Thyroid gland (tissue), 4 donors: ENCODE measurements around the gene RHOB. TPM values are rescaled to one million over a fixed set of nuclear protein-coding genes. Genes with fewer than 3 reads are reported as not detected.
A peak's percentile ranks its signal among the peaks of the same experiment; 100 is the strongest.

Experiments
- DNase-seq, 2 donors: peaks; one replicate each; pipeline ENCODE4 v3.0.0-alpha.2; 2019
- H3K27ac ChIP-seq, 3 donors: fragments of 200-600 bp; sonication (generic); 1 replicate in 2 of 3; 2 replicates in 1 of 3; pipeline ENCODE4 v1.5.1; 2016 to 2019; ENCODE audit warnings: mild to moderate bottlenecking in 1 of 3, moderate library complexity in 1 of 3
- H3K27me3 ChIP-seq: fragments of 200-600 bp; sonication (generic); one replicate; pipeline ENCODE4 v1.5.1; 2019
- H3K36me3 ChIP-seq, 2 donors: fragments of 200-600 bp; sonication (generic); one replicate each; pipeline ENCODE4 v1.5.1; 2016 to 2019
- H3K4me1 ChIP-seq, 2 donors: fragments of 200-600 bp; sonication (generic); one replicate each; pipeline ENCODE4 v1.5.1; 2017 to 2019
- H3K4me3 ChIP-seq, 3 donors: fragments of 200-600 bp; sonication (generic); replicated peaks in 1 of 3; 1 replicate in 2 of 3; 2 replicates in 1 of 3; pipeline ENCODE4 v1.5.1; 2016; ENCODE audit warnings: mild to moderate bottlenecking in 1 of 3
- H3K9me3 ChIP-seq: fragments of 200-600 bp; sonication (generic); one replicate; pipeline ENCODE4 v1.5.1; 2017
- POLR2A ChIP-seq, 2 donors: fragments of 450-650 bp; IDR thresholded peaks; one replicate each; pipeline ENCODE4 v1.6.1; 2017; ENCODE audit warnings: antibody characterized with exemption in 2 of 2, mild to moderate bottlenecking in 2 of 2, moderate library complexity in 1 of 2
- WGBS, 2 donors: methylation state at CpG; one replicate each; pipeline ENCODE4 v1.1.5; 2017; 5-methylcytosine and 5-hydroxymethylcytosine counted together
- intact Hi-C: fragments of 100-400 bp; cut with DNase I; formaldehyde crosslinking; loops from one replicate; pipeline ENCODE4 v1.15.1; 2023
- total RNA-seq, 4 donors: library from RNA; depleted of rRNA; stranded (reverse); fragments of >200 nt; gene quantifications; one replicate each; pipeline ENCODE4 v1.2.3, GENCODE V29; 2016
- TF ChIP-seq, protein P1 (sequence below), 6 experiments: fragments of 200-600 bp in 3 of 6; fragments of 450-650 bp in 3 of 6; sonication (generic) in 3 of 6; IDR thresholded peaks; one replicate each; pipeline ENCODE4 v1.5.1; 2016 to 2019; ENCODE audit warnings: antibody characterized with exemption in 6 of 6, mild to moderate bottlenecking in 2 of 6, inconsistent platforms in 1 of 6, moderate library complexity in 1 of 6

RHOB gene
- 100 to 1,000 TPM; 238 to 381 (median 271) TPM for total RNA-seq

DNA sequence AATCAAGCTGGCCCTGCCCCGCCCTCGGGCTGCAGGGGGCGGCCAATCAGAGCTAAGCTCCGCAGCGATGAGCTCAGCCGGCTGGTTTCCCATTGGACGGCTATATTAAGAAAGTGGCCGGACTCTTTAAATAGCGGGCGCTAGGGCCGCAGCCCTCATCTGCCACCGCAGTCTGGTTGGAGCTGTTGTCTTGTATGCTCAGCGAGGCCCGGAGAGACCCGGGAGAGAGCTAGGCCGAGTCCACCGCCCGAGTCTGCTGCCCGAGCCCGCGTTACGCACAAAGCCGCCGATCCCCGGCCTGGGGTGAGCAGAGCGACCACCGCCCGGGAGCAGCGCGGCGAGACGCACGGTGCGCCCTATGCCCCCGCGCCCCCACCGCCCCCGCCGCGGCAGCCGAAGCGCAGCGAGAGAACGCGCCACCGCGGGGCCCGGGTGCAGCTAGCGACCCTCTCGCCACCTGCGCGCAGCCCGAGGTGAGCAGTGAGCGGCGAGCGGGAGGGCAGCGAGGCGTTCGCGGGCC, at the start of gene RHOB:
Gene RHOB (plus strand): TSS at position 158 of the 520 bp plus-strand sequence. CDS start 392 bp downstream, outside the sequence.
- intact Hi-C loops = no loop called here

DNA sequence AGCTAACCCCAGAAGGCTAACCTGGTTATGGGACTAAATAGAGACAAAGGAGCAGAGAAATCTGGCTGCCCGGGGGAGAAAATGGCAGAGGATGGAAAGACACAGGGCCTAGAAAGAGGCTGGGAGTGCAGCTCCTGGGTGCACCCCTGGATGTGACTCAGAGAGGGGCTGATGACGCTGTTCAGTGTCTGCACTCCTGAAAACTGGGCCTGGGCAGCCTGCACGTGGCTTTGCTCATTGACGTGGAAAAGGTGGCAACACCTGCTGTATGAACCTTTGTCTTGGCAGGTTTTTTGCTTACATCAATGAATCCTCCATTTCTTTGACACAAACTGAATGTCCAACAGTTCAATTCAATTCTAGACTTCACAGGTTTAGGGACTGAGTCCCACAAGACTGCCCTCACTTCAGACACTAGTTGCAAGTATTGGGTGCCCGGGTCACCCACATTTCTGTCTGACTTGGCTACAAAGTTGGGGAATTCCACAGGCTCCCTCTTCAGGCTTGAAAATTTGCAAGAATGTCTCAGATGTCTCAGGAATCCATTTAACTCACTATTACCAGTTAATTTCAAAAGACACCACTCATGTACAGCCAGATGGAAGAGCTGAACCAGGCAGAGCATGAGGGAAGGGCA, 48.9 kb upstream of the RHOB start:
- Histone ChIP-seq H3K36me3 (no peaks in the 10 kb centered on the region), H3K27ac (no peak overlapping the region), H3K4me3 (no peak overlapping the region), H3K27me3 (no peaks in the 10 kb centered on the region), H3K9me3 (no peaks in the 10 kb centered on the region), H3K4me1 (no peaks in the 10 kb centered on the region)
- DNase-seq = no peak
- intact Hi-C loops = no loop called here
- WGBS, 2 donors = 85 to 88% methylated on average over 5 of the region's 5 CpGs
- TF ChIP-seq, protein P1, sequence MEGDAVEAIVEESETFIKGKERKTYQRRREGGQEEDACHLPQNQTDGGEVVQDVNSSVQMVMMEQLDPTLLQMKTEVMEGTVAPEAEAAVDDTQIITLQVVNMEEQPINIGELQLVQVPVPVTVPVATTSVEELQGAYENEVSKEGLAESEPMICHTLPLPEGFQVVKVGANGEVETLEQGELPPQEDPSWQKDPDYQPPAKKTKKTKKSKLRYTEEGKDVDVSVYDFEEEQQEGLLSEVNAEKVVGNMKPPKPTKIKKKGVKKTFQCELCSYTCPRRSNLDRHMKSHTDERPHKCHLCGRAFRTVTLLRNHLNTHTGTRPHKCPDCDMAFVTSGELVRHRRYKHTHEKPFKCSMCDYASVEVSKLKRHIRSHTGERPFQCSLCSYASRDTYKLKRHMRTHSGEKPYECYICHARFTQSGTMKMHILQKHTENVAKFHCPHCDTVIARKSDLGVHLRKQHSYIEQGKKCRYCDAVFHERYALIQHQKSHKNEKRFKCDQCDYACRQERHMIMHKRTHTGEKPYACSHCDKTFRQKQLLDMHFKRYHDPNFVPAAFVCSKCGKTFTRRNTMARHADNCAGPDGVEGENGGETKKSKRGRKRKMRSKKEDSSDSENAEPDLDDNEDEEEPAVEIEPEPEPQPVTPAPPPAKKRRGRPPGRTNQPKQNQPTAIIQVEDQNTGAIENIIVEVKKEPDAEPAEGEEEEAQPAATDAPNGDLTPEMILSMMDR (IDR thresholded peaks at IDR 0.05) = no peak
- no peak for TF ChIP-seq POLR2A (IDR thresholded peaks at IDR 0.05)

More for the DNA sequence above, at the start of gene RHOB:
- H3K27ac ChIP-seq = peak within 1 kb of the TSS; percentile 99 to 100 (median 100)
- peak within 1 kb of the TSS; percentile 74 to 95 (median 93) for H3K4me3 ChIP-seq
- H3K36me3 ChIP-seq = peaks cover 0 to 19% of the 10 kb centered on the region in 2 donors
- H3K4me1 ChIP-seq = peaks cover 36 to 50% of the 10 kb centered on the region in 2 donors
- TF ChIP-seq, protein P1 (IDR thresholded peaks at IDR 0.05) = no peak
- TF ChIP-seq POLR2A (IDR thresholded peaks at IDR 0.05) = peak; percentile 98 to 100
- H3K27me3 ChIP-seq = no peaks in the 10 kb centered on the region
- H3K9me3 ChIP-seq = no peaks in the 10 kb centered on the region
- WGBS, 2 donors = 0% methylated on average over 2 to 14 of the region's 60 CpGs
- peak; percentile 98 for DNase-seq

DNA sequence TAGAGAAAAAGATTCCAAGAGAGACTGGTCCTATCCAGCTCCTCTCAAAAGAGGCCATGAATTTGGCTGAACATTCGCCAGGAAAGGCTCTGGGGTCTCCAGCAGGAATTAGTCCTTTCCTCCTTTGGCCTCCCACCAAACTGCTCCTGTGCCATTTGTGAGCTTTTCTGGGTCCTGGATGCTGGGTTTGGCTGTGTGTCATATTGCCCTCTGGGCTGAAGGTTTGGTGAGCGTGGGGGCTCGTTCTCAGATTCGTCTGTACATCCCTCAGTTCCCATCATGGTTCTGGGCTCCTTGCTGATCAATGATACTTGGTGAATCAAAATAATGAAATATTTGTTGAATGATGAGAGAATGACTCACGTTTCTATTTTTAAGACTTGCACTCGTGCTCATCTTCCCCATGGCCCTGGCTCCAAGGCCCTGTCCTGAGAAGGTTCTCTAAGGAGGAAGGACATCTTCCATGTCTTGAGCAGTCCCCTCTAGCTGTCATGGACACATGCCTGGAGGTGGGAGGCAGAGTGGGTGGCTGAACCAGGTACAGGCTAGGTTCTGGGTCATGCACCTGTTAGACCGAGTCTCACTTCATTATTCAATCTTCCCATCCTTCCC, 47.8 kb upstream of the RHOB start:
- H3K9me3 ChIP-seq = no peaks in the 10 kb centered on the region
- no peaks in the 10 kb centered on the region for H3K4me1 ChIP-seq
- no peak for DNase-seq
- H3K27ac ChIP-seq = no peak overlapping the region
- H3K4me3 ChIP-seq = no peak overlapping the region
- no peaks in the 10 kb centered on the region for H3K36me3 ChIP-seq
- TF ChIP-seq, protein P1 (IDR thresholded peaks at IDR 0.05) = no peak
- no peak for TF ChIP-seq POLR2A (IDR thresholded peaks at IDR 0.05)
- WGBS, 2 donors = 75 to 76% methylated on average over 7 of the region's 7 CpGs
- H3K27me3 ChIP-seq = no peaks in the 10 kb centered on the region
- intact Hi-C loops = no loop called here

DNA sequence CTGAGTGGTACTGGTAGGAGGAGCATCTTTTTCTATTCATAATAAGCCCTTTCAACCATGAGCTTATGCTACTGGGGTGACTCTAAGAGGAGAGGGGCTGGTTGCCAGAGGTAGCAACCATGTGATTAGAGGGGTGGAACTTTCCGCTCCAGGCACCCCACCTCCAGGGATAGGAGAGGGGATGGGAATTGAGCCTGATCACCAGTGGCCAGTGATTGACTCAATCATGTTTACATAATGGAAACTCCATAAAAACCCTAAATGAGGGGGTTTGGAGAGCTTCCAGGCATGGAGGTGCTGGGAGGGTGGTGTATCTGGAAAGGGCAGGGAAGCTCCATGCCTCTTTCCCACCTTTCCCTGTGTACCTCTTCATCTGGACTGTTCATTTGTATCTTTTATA, 46.6 kb upstream of the RHOB start:
- H3K9me3 ChIP-seq = no peaks in the 10 kb centered on the region
- intact Hi-C loops = loop anchor here (10.0 kb wide), 1 partner anchor 244 kb away; no protein-coding TSS in a partner anchor
- H3K4me3 ChIP-seq = no peak overlapping the region
- WGBS, 2 donors = 69% methylated on average over 1 of the region's 1 CpG; no CpG with 5 or more reads in 1 of the 2 donors
- no peak for DNase-seq
- H3K27me3 ChIP-seq = no peaks in the 10 kb centered on the region
- H3K36me3 ChIP-seq = no peaks in the 10 kb centered on the region
- no peak overlapping the region for H3K27ac ChIP-seq
- TF ChIP-seq POLR2A (IDR thresholded peaks at IDR 0.05) = no peak
- TF ChIP-seq, protein P1 (IDR thresholded peaks at IDR 0.05) = no peak
- H3K4me1 ChIP-seq = no peaks in the 10 kb centered on the region
